Measurements from ENCODE around the gene LAMA3.

GRCh38 chr18:23694637-23695430, 5.6 kb downstream of the LAMA3 start:
- no peak for TF ChIP-seq CTCF (IDR thresholded peaks at IDR 0.05)
- TF ChIP-seq POLR2A (IDR thresholded peaks at IDR 0.05): no peak

Measured in right lobe of liver (tissue), 4 donors.